GM18517 (cell line): ENCODE measurements around the gene EPHX1.
A peak's percentile ranks its signal among the peaks of the same experiment; 100 is the strongest.

Experiments used
- ATAC-seq: cut with Tn5 transposase; IDR thresholded peaks from one replicate; pipeline ENCODE4 v1.9.1; 2021; ENCODE audit warnings: mild to moderate bottlenecking, moderate library complexity; ENCODE audit not compliant: unreplicated experiment

The EPHX1 gene

GRCh38 chr1:225840713-225841112 is 30.8 kb downstream of the EPHX1 start:
- ATAC-seq: no peak

- ATAC-seq: no peak
Measured at GRCh38 chr1:225842074-225842473, 32.1 kb downstream of the EPHX1 start.

- ATAC-seq: no peak
Measured at GRCh38 chr1:225842788-225843425, 33.0 kb downstream of the EPHX1 start.

GRCh38 chr1:225843426-225843795 is 33.5 kb downstream of the EPHX1 start:
- no peak for ATAC-seq

GRCh38 chr1:225844236-225845061 is 34.5 kb downstream of the EPHX1 start:
- ATAC-seq: no peak

GRCh38 chr1:225845097-225845496 is 35.2 kb downstream of the EPHX1 start:
- no peak for ATAC-seq

GRCh38 chr1:225845571-225846259 is 35.8 kb downstream of the EPHX1 start:
- ATAC-seq: no peak

- no peak for ATAC-seq
Measured at GRCh38 chr1:225846331-225847310, 36.7 kb downstream of the EPHX1 start.

- ATAC-seq: no peak
Measured at GRCh38 chr1:225847610-225848009, 37.7 kb downstream of the EPHX1 start.

- ATAC-seq: peak; percentile 59
Measured at GRCh38 chr1:225848030-225848955, 38.4 kb downstream of the EPHX1 start.

GRCh38 chr1:225849925-225850324 is 40.0 kb downstream of the EPHX1 start:
- no peak for ATAC-seq

- ATAC-seq: no peak
Measured at GRCh38 chr1:225850370-225850769, 40.4 kb downstream of the EPHX1 start.

GRCh38 chr1:225851805-225852204 is 41.9 kb downstream of the EPHX1 start:
- peak; percentile 51 for ATAC-seq

- ATAC-seq: no peak
Measured at GRCh38 chr1:225852413-225853124, 42.6 kb downstream of the EPHX1 start.

GRCh38 chr1:225853441-225853840 is 43.5 kb downstream of the EPHX1 start:
- no peak for ATAC-seq

- ATAC-seq: no peak
Measured at GRCh38 chr1:225855503-225856300, 45.8 kb downstream of the EPHX1 start.

GRCh38 chr1:225857256-225857655 is 47.3 kb downstream of the EPHX1 start:
- no peak for ATAC-seq

GRCh38 chr1:225859151-225859550 is 49.2 kb downstream of the EPHX1 start:
- no peak for ATAC-seq
